Measurements from ENCODE around the gene WNT1.
A peak's percentile ranks its signal among the peaks of the same experiment; 100 is the strongest.

DNA sequence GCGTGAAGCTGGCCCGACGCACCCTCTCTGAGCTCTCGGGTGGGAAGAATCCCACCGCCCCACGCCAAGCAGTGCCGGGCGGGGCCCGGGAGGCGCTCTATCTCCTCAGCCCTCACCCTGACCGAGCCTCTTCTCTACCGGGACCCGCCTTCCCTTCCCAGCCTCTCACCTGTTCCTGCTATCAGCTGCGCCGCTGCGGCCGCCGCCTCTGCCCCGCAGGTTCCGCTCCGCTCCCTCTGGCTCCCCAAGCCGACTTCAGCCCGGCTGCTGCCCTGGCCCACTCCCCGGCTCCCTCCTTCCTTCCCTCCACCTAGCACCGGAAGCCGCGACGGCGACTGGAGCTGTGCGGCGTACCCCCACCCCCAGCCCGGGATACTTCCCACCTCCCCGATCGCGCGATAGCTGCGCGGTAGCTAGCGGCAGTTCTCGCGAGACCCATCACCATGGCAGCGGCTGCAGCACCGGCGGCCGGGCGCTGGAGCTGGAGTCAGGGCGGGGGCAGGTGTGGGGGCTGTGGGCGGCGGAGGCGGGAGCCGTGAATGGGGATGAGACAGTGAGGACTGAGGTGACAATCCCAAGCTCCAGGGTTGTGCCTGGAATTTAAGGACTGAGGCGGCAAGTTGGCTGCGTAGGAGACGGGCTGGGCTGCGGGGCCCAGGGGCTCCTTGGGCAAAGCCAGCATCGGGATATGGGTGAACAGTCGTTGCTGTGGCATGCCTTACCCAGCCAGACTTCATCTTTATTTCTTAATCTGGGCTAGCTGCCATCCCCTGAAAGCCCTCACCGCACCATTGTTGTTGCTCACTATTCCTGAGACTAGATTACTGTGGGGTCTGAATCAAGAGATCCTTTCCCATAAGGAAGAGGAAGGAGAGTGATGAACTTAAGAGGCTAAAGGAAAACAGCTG lies 20.7 kb upstream of the WNT1 start, which contains the start of gene ARF3:
- TF ChIP-seq POLR2A (IDR thresholded peaks at IDR 0.05; ENCODE audit: low read length) (peak; percentile 43), GATA1 (IDR thresholded peaks at IDR 0.05; ENCODE audit: low read depth, low read length) (no peak)

All from erythroblast (primary cell).